OCI-LY3 (cell line): ENCODE data around the gene ICAM5.

Experiments used
- H2AFZ ChIP-seq: fragments of 200-600, 300-600 bp; shearing (Covaris generic); 2 replicates; pipeline ENCODE4 v1.6.0; 2014; ENCODE audit warnings: antibody characterized with exemption, low read depth, low read length
- H3K27ac ChIP-seq: fragments of 200-600, 300-600 bp; sonication (generic); 2 replicates; pipeline ENCODE4 v1.5.1; 2014; ENCODE audit warnings: mild to moderate bottlenecking, low read length, moderate library complexity, mixed read lengths
- H3K27me3 ChIP-seq: fragments of 200-600, 300-600 bp; sonication (generic); 2 replicates; pipeline ENCODE4 v1.6.1; 2014; ENCODE audit warnings: low read depth, low read length, mixed read lengths
- H3K36me3 ChIP-seq: fragments of 200-600, 300-600 bp; sonication (generic); replicated peaks from 2 replicates; pipeline ENCODE3; 2014; ENCODE audit warnings: low read depth, low read length, mixed read lengths
- H3K4me1 ChIP-seq: fragments of 300-600, 200-600 bp; sonication (generic); 2 replicates; pipeline ENCODE4 v1.6.1; 2014; ENCODE audit warnings: low read length, mixed read lengths
- H3K4me2 ChIP-seq: fragments of 200-600, 300-600 bp; sonication (generic); 2 replicates; pipeline ENCODE4 v1.6.1; 2014; ENCODE audit warnings: low read length, mixed read lengths
- H3K4me3 ChIP-seq: fragments of 300-600, 200-600 bp; sonication (generic); 2 replicates; pipeline ENCODE4 v1.5.1; 2014; ENCODE audit warnings: antibody characterized with exemption, mild to moderate bottlenecking, low read length, moderate library complexity
- H3K79me2 ChIP-seq: fragments of 300-600, 200-600 bp; shearing (Covaris generic); 2 replicates; pipeline ENCODE4 v1.6.1; 2014; ENCODE audit warnings: mild to moderate bottlenecking, low read length, mixed read lengths
- H3K9ac ChIP-seq: fragments of 300-600, 200-600 bp; shearing (Covaris generic); 2 replicates; pipeline ENCODE4 v1.6.0; 2014; ENCODE audit warnings: mild to moderate bottlenecking, low read length, moderate library complexity
- H3K9me3 ChIP-seq: fragments of 200-600, 300-600 bp; shearing (Covaris generic); 2 replicates; pipeline ENCODE4 v1.6.1; 2014; ENCODE audit warnings: low read length, mixed read lengths; ENCODE audit not compliant: insufficient read depth
- H4K20me1 ChIP-seq: fragments of 200-600, 300-600 bp; sonication (generic); 2 replicates; pipeline ENCODE4 v1.6.1; 2016; ENCODE audit warnings: low read length, mixed read lengths; ENCODE audit not compliant: insufficient read depth
- EZH2phosphoT487 ChIP-seq: fragments of 200-600 bp; shearing (Covaris generic); IDR thresholded peaks from 2 replicates; pipeline ENCODE4 v1.6.1; 2018; ENCODE audit warnings: antibody characterized with exemption, mixed run types, low read depth
- TF ChIP-seq, protein P1 (sequence below): fragments of 200-600, 300-600 bp; sonication (generic); IDR thresholded peaks from 2 replicates; pipeline ENCODE4 v1.5.1; 2014; ENCODE audit warnings: antibody characterized with exemption, low read length, low read depth

Gene ICAM5

DNA sequence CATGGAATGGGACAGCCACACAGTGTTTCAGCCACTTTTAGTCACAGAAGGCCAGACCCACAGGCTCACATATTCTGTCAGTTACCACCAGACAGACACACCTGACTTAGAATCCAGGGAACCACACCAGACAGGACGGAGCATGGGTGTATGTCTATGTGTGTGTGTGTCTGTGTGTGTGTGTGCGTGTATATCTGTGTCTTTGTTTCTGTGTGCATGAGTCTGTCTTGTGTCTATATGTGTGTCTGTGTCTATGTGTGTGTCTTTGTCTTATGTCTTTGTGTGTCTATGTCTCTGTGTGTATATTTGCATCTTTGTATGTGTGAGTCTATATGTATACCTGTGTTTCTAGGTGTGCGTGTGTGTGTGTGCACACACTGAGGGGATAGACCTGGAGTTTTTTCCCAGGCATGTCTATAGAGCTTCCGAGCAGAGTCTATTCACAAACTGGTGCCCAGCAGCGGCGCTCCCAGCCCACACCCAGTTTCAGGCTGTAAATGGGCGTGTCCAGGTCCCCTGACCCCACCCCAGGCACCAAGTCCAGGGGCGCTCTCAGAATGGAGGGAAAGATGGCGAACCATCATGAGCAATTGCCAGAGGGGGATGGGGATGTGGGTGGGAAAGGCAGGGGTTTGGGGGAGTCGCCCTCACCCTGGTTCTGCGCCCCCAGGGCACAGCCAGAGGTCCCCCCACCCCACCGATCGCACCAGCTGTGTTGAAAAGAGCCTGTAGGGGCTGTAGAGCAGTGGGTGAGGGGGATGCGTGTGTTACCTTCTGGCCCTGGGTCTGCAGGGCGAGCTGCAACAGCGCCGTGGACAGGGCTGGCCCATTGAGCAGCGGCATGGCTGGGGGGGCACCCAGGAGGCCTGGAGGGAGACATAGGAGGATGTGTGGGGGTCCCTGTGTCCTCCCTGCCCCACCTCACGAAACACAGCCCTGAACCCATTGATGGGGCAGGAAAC, 32.4 kb downstream of the ICAM5 start:
- TF ChIP-seq EZH2phosphoT487 = no peak
- TF ChIP-seq, protein P1, sequence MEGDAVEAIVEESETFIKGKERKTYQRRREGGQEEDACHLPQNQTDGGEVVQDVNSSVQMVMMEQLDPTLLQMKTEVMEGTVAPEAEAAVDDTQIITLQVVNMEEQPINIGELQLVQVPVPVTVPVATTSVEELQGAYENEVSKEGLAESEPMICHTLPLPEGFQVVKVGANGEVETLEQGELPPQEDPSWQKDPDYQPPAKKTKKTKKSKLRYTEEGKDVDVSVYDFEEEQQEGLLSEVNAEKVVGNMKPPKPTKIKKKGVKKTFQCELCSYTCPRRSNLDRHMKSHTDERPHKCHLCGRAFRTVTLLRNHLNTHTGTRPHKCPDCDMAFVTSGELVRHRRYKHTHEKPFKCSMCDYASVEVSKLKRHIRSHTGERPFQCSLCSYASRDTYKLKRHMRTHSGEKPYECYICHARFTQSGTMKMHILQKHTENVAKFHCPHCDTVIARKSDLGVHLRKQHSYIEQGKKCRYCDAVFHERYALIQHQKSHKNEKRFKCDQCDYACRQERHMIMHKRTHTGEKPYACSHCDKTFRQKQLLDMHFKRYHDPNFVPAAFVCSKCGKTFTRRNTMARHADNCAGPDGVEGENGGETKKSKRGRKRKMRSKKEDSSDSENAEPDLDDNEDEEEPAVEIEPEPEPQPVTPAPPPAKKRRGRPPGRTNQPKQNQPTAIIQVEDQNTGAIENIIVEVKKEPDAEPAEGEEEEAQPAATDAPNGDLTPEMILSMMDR = no peak
- Histone ChIP-seq H3K36me3 (peaks cover 59% of the 10 kb centered on the region), H4K20me1 (no peaks in the 10 kb centered on the region), H3K79me2 (peaks cover 3% of the 10 kb centered on the region; the same call in 1 of the 2 replicates), H3K27ac (no peak overlapping the region), H3K4me2 (no peak overlapping the region), H2AFZ (no peak overlapping the region), H3K4me1 (no peaks in the 10 kb centered on the region), H3K9me3 (no peaks in the 10 kb centered on the region), H3K27me3 (no peaks in the 10 kb centered on the region), H3K4me3 (no peak overlapping the region), H3K9ac (no peak overlapping the region)

DNA sequence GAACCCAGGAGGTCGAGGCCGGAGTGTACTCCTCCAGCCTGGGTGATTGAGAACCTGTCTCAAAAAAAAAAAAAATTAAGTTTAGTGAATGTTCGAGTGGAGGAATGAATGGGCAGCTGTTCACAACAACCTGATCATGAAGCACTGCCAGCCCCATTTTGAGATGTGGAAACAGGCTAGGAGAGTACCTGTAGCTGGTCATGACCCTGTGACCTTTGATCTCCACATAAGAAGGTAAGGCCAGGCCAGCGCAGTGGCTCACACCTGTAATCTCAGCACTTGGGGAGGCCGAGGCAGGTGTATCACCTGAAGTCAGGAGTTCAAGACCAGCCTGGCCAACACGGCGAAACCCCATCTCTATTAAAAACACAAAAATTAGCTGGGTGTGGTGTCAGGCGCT, 36.0 kb downstream of the ICAM5 start:
- H3K79me2 ChIP-seq = peaks cover 39% of the 10 kb centered on the region
- no peaks in the 10 kb centered on the region for H3K27me3 ChIP-seq
- no peaks in the 10 kb centered on the region for H3K9me3 ChIP-seq
- H3K36me3 ChIP-seq = peaks cover 72% of the 10 kb centered on the region
- H3K4me3 ChIP-seq = no peak overlapping the region
- no peak overlapping the region for H3K9ac ChIP-seq
- H3K4me2 ChIP-seq = no peak overlapping the region
- H2AFZ ChIP-seq = no peak overlapping the region
- no peak for TF ChIP-seq EZH2phosphoT487
- TF ChIP-seq, protein P1 = no peak
- H3K27ac ChIP-seq = no peak overlapping the region
- H3K4me1 ChIP-seq = no peaks in the 10 kb centered on the region
- peaks cover 7% of the 10 kb centered on the region; the same call in 1 of the 2 replicates for H4K20me1 ChIP-seq

DNA sequence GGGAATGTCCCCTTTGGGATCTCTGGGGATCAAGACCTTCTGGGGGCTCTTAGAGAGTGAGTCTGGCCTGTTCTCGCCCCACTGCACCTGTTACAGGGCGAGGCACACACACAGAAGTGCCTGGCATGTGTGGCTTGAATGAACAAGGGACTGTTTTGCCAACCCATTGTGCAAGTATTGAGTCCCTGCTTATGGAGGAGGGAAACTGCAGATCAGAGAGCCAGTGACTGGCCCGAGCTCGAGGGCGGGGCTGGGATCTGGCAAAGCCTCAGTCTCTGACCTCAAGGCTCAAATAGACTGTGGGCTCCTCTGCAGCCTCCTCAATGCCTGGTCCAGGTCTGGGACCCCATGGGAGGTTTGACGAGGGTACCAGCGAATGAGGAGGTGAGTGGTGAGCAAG, 38.0 kb downstream of the ICAM5 start:
- no peak overlapping the region for H3K27ac ChIP-seq
- peaks cover 58% of the 10 kb centered on the region for H3K79me2 ChIP-seq
- H3K36me3 ChIP-seq = peaks cover 60% of the 10 kb centered on the region
- H4K20me1 ChIP-seq = peaks cover 18% of the 10 kb centered on the region
- no peak overlapping the region for H2AFZ ChIP-seq
- no peak overlapping the region for H3K9ac ChIP-seq
- no peak for TF ChIP-seq EZH2phosphoT487
- TF ChIP-seq, protein P1 = no peak
- no peak overlapping the region for H3K4me3 ChIP-seq
- no peaks in the 10 kb centered on the region for H3K9me3 ChIP-seq
- no peak overlapping the region for H3K4me2 ChIP-seq
- peaks cover 8% of the 10 kb centered on the region for H3K4me1 ChIP-seq
- no peaks in the 10 kb centered on the region for H3K27me3 ChIP-seq

DNA sequence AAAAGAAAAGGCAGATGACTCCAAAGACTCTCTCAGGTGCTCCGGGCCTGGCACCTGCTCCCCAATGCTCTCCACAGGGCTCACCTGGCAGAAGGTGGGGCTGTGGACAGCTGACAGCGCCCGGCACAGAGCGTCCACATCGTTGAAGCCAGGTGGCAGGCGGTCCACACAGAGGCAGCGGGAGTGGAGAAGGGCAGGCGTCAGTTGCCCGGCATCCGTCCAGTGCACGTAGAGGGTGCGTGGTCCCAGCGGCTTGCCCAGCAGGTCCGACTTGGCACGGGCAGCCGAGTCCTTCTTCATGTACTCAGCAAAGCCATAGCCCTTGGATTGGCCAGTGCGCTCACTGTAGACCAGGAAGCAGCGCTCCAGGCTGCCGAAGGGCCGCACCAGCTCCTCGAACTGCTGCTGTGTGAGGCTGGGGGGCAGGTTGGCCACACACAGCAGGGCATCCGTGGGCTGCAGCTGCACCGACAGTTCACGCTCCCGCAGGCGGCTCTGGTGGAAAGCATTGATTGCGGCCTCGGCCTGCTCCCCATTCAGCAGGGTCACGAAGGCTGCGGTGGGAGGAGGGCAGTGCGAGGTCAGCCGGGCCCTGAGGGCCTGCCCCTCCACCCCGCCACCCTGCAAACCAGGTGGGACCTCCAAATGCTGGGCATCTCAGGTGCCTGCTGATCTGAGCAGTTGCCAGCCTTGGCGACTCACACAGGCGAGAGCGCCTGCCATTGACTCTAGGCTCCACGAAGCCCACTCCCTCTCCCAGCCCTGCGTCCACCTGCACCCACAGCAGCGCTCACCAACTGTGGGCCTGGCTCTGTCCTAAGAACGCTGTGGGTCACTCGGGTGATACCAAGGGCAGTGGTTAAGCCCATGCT, 39.0 kb downstream of the ICAM5 start:
- peaks cover 8% of the 10 kb centered on the region for H3K4me1 ChIP-seq
- H3K4me3 ChIP-seq = no peak overlapping the region
- peaks cover 54% of the 10 kb centered on the region for H3K36me3 ChIP-seq
- no peaks in the 10 kb centered on the region for H3K27me3 ChIP-seq
- H3K27ac ChIP-seq = no peak overlapping the region
- TF ChIP-seq EZH2phosphoT487 = no peak
- no peak overlapping the region for H3K9ac ChIP-seq
- H2AFZ ChIP-seq = no peak overlapping the region
- H4K20me1 ChIP-seq = peaks cover 19% of the 10 kb centered on the region
- H3K9me3 ChIP-seq = no peaks in the 10 kb centered on the region
- peaks cover 63% of the 10 kb centered on the region for H3K79me2 ChIP-seq
- no peak overlapping the region for H3K4me2 ChIP-seq
